Right lung (tissue), 5 donors: ENCODE measurements around the gene PALM. TPM values are rescaled to one million over a fixed set of nuclear protein-coding genes. Genes with fewer than 3 reads are reported as not detected.
"Not testable (repeated sequence)": the region's sequence is repeated elsewhere in the genome, so short reads cannot be mapped to it uniquely, and the experiment has no call there.

Source experiments
- DNase-seq, 2 donors: peaks; one replicate each; pipeline ENCODE4 v3.0.0-alpha.2; 2013
- polyA plus RNA-seq, 5 donors: library from polyadenylated mRNA; unstranded; fragments of 120-200 nt; gene quantifications; one replicate each; pipeline versions ENCODE4 v1.2.1 to v1.2.3, GENCODE V29; 2013; ENCODE audit warnings: inconsistent platforms in 1 of 5, low replicate concordance in 1 of 5; ENCODE audit not compliant: insufficient read length in 5 of 5, insufficient read depth in 1 of 5

The PALM gene
- polyA plus RNA-seq, 5 donors: 32.5 to 62.8 (median 43.2) TPM

DNA sequence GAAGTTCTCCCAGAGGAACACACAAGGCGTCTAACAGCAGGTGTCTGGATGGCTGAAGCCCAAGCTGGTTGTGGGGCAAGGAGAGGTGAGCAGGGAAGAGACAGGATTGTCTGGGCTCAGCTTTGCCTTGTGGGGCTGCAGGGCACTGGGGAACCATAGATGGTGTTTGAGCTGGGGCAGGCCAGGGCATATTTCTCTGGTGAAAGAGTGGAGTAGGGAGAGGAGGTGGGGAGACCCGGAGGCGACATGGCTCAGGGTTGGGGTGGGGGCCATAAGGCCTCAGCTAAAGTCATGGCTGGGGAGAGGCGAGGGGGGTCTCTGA, 5.4 kb upstream of the PALM start:
- no peak for DNase-seq

- DNase-seq: no peak
Measured at GRCh38 chr19:703651-704446, 4.9 kb upstream of the PALM start.

DNA sequence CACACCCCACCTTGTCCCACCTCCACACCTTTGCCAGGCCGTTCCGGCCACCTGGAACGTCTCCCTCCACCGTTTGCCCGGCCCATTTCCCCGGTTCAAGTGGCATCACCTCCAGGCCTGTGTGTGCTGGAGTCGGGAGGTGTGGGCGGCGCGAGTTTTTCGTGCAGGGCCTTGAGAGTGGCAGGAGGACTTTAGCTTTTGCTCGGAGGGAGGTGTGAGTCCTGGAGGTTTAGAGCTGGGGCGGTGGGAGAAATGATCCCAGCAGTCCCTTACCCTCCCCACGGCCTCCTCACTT, 4.3 kb upstream of the PALM start:
- no peak for DNase-seq

DNA sequence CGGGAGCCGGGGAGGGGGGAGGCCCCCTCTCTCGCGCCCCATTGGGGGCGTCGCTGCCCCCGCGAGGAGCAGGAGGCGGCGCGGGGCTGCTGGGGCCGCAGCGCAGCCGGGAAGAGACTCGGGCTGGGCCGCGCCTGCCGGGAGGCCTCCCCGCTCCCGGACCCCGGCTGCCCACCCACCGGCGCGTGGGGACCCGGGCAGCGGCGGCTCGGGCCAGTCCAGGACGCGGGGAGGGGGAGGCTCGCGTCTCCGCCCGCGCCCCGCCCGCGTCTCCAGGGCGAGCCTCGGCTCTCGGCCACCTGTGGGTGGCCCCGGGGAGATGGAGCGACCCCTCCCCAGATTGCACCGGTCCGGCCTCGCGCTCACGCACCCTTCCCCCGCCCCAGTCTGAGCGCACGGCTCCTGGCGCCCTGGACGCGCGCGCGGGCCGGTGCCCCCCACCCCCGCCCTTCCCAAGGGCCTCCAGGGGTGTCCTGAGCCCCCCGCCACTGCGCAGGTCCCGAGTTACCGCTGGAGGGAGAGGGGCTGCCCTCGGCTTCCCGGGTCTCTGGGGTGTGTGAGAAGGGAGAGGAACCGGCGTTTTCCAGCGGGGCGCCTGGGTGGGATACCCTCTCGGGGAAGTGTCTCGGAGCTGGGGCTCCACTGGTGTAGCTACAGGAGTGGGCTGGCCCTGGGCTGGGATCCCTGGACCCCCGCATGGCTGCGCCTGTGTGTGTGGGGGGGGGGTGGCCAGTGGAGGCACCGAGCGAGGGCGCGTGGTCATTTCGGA, 645 bp downstream of the PALM start:
- no peak for DNase-seq

DNA sequence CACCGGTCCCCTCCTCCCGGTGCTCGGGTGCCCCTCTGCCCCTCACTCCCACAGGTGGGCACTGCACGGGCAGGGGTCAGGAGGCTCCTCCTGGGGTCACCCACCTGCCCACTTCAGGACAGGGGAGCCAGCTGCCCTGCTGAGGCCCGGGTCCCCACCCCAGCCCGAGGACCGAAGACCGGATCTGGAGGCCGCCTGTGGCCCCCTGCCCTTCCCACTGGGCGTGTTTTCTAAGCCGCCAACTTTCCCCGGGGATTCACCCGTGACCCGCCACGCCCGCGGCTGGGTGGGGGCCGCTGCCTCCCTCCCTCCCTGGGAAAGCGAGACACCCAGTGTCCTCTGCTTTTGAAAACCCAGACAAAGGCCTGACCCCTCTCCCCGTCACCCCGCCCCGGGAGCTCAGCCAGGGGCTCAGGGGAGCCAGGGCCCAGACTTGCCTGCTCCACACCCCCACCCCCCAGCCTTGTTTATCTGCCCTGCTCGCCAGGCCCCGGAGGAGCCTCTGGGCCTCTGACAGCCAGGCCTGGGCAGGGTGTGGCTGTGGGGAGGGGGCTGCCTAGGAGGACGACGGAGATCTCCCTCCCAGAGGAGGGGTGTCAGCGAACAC, 1.3 kb downstream of the PALM start:
- no peak for DNase-seq

DNA sequence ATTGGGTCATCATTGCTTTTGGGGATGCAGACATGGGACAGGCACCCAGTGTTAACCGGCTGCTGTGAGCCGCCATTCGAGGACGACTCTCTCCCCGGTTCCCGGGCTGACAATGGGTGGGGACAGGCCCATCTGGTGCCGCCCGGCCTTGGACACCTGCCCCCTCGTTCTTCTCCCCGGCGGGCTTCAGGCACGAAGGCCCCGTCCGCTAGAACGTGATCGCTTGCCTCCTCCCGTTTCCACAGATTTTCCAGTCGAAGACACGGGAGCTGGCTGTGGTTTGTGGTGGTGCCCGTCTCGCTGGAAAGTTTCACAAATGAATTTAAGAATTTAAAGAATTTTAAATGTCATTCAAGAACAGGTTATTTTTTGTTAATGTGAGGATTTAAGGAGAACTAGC, 2.0 kb downstream of the PALM start:
- DNase-seq: no peak

DNA sequence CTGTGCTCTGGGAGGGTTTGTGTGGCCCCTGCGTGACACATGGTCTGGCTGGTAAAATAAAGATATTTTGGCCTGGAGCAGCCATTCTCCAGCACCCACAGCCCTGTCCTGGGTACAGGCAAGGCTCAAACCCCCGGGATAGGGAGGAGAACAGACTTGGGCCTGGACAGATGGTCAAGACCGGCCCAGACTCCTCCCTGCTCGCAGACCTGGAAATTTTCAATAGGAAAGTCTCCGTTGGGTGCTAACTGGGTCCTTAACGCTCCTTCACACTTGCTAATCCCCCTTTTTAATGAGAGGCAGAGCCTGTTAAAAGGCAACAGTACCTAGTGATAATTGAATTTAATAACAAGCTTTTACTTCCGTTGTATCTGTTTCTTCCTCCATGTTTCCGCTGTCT, 2.5 kb downstream of the PALM start:
- no peak for DNase-seq

GRCh38 chr19:715347-715746, 6.6 kb downstream of the PALM start:
- no peak for DNase-seq

DNA sequence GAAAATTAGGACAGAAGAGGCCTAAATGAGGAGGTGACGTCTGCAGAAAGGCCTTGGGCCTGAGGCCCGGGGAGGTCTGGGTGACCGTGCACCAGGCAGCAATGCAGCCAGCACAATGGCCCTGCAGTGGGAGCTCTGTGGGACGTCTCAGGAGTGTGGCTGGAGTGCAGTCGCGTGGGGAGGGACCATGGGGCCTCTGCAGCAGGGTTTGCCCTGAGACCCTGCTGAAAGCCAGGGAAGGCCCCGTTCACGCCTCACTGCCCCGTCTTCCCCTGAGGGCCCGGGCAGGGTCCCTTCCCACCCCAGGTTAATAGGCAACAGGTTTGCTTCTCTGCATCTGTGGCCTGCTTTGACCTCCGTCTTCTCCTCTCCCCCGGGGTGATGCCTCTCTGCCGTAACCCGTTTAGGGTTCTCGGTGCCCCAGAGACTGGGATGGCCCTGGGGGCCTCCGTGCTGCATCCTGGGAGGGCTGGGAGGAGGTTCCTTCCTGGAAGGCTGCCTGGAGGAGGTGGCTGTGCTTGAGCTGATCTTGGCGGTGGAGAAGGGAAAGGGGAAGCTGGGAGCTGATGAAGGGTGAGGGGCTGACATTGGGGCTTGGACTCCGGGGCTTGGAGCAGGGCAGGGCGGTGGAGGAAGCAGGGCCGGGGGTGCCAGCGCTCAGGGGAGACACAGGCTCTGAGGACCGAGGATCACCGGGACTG, 9.7 kb downstream of the PALM start:
- no peak for DNase-seq

DNA sequence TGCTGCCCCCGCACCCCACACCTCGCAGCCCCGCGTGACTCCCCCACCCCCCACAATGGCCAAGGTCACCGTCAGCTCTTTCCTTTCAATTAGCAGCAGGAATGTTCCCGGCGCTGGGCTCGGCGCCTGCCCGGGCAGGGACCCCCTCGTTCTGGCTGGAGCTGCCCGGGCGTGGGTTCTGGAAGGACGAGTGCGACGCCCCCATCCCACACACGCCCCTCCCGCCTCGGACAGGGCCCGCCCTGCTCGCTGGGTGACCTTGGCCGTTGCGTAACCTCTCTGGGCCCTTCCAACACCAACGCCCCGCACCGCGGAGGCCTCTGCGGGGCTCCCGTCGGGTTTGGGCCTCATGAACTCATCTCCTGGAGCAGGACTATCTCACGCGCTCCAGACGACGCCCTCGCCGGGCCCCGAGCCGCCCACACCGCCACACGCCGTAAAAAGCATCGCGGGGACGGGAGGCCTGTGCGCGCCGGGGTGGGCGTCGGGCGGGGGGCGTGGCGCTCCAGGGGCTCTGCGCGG, 10.3 kb downstream of the PALM start:
- DNase-seq: peak in 1 of 2 donors; percentile 73

GRCh38 chr19:719636-720344, 11.1 kb downstream of the PALM start:
- no peak for DNase-seq

- no peak for DNase-seq
Measured at GRCh38 chr19:720345-721160, 11.8 kb downstream of the PALM start.

GRCh38 chr19:722553-723101, 13.9 kb downstream of the PALM start:
- no peak for DNase-seq

GRCh38 chr19:723247-723646, 14.5 kb downstream of the PALM start:
- no peak for DNase-seq

DNA sequence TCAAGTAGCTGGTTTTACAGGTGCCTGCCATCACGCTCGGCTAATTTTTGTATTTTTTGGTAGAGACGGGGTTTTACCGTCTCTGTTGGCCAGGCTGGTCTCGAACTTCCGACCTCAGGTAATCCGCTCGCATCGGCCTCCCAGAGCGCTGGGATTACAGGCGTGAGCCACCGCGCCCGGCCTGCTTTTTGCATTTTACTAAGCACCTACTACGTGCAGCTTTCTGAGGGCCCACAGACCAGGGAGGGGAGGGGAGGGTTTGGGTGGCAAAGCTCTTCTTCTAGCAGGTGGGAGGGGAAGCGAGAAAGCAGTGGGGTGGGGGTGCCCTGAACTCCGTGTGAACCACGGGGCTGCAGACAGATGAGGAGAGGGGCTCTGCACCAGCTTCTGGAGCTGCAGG, 15.0 kb downstream of the PALM start:
- no peak for DNase-seq

GRCh38 chr19:725461-726089, 16.8 kb downstream of the PALM start:
- DNase-seq: no peak

GRCh38 chr19:726993-727956, 18.5 kb downstream of the PALM start:
- no peak for DNase-seq

DNA sequence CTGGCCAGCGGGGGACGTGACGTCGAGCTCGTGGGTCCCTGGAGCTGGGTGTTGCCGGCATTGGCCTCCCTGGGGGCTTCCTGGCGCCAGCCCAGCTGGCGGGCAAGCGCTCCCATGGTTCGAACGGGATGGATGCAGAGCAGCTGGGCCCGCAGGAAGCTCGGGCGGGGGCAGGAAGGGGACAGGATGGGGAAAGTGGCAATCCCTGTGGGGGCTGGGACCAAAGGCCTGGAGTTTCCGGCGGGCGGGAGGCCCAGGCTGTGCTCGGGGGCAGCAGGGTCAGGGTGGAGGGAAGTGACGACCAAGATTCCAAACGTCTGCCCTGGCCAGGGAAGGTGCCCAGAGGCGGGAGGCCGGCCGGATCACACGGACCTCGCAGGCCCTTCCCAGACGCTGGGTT, 19.3 kb downstream of the PALM start:
- peak; percentile 83 to 85 for DNase-seq

GRCh38 chr19:729564-729963, 20.8 kb downstream of the PALM start:
- not testable (repeated sequence) for DNase-seq
